Activated T-helper 2 cell treated with anti-CD3 and anti-CD28 coated beads, Interferon-gamma antibody, Interleukin-2, Interleukin-4, amounts not matched to agents 10 μg/mL and 5 μg/mL and 100 μg/mL, durations not matched to agents 14 hours and 24 hours and 36 hours (primary cell): ENCODE results near the gene DYDC2. TPM values are rescaled to one million over a fixed set of nuclear protein-coding genes. Genes with fewer than 3 reads are reported as not detected.

Experiments used
- DNase-seq: peaks from one replicate; pipeline ENCODE4 v3.0.0; 2021; ENCODE audit warnings: low spot score
- H3K27ac Mint-ChIP-seq: one replicate; pipeline ENCODE4 v1.8.0; 2021; ENCODE audit warnings: mixed read lengths
- H3K27me3 Mint-ChIP-seq: one replicate; pipeline ENCODE4 v1.8.0; 2021; ENCODE audit warnings: low read depth, mixed read lengths
- H3K36me3 Mint-ChIP-seq: one replicate; pipeline ENCODE4 v1.8.0; 2021; ENCODE audit warnings: low read depth, mixed read lengths
- H3K4me1 Mint-ChIP-seq: one replicate; pipeline ENCODE4 v1.8.0; 2021; ENCODE audit warnings: low read depth, mixed read lengths
- H3K4me3 Mint-ChIP-seq: one replicate; pipeline ENCODE4 v1.8.0; 2021; ENCODE audit warnings: low read depth, mild to moderate bottlenecking, moderate library complexity, mixed read lengths
- H3K9me3 Mint-ChIP-seq: one replicate; pipeline ENCODE4 v1.8.0; 2021; ENCODE audit warnings: mixed read lengths
- intact Hi-C: fragments of 100-400 bp; cut with micrococcal nuclease; formaldehyde crosslinking; loops from one replicate; pipeline ENCODE4 v1.15.1; 2023
- total RNA-seq: library from RNA; stranded (reverse); gene quantifications from 2 replicates; pipeline ENCODE4 v1.2.3, GENCODE V29; 2022

DYDC2 gene
- total RNA-seq, 1 donor from 2014 or later: not detected

DNA sequence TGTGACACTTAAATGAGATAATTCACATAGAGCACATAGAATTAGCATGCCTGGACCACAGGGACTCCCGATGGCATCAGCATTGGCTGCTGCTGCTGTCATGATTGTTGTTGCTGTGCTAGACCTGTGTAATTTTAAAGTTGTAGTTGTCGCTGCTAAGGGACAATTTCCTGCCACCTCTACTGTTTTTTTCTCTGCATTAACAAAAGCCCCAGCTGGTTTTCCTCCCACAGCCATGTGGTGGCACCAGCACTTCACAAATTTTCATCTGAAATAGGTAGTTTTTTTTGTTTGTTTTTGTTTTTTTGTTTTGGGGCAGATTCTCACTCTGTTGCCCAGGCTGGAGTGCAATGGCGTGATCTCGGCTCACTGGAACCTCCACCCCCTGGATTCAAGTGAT lies 26.4 kb downstream of the DYDC2 start:
- peaks cover 16% of the 10 kb centered on the region for H3K4me1 Mint-ChIP-seq
- no peak overlapping the region for H3K4me3 Mint-ChIP-seq
- H3K27ac Mint-ChIP-seq: no peak overlapping the region
- peaks cover 13% of the 10 kb centered on the region for H3K27me3 Mint-ChIP-seq
- intact Hi-C loops: loop anchor here (1.0 to 10.0 kb wide), 6 partner anchors 60 to 564 kb away; partner anchors contain the start of gene SH2D4B
- no peaks in the 10 kb centered on the region for H3K9me3 Mint-ChIP-seq
- no peaks in the 10 kb centered on the region for H3K36me3 Mint-ChIP-seq
- peak; percentile 22 for DNase-seq

DNA sequence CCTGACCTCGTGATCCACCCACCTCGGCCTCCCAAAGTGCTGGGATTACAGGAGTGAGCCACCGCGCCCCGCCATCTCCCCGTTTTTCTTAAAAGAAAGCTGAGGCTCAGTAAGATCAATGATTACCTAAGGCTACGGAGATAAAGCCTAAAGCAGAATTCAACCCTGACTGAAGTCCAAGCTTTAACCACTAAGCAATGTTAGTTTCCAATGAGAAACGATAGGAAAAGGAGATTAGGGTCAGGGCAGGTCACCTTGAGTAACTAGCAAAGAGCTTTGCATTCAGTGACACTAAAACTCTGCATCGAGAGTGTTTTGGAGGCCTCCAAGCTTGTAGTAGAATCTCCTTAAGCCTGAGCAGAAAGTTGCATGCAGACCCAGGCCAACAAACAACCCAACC lies 34.2 kb downstream of the DYDC2 start:
- H3K27ac Mint-ChIP-seq: no peak overlapping the region
- no peak for DNase-seq
- no peak overlapping the region for H3K4me3 Mint-ChIP-seq
- H3K9me3 Mint-ChIP-seq: no peaks in the 10 kb centered on the region
- intact Hi-C loops: no loop called here
- no peaks in the 10 kb centered on the region for H3K4me1 Mint-ChIP-seq
- no peaks in the 10 kb centered on the region for H3K36me3 Mint-ChIP-seq
- H3K27me3 Mint-ChIP-seq: peaks cover 10% of the 10 kb centered on the region

- Mint-ChIP-seq H3K27me3 (peaks cover 12% of the 10 kb centered on the region), H3K27ac (no peak overlapping the region), H3K9me3 (no peaks in the 10 kb centered on the region), H3K4me1 (no peaks in the 10 kb centered on the region), H3K36me3 (no peaks in the 10 kb centered on the region), H3K4me3 (no peak overlapping the region)
- no peak for DNase-seq
- intact Hi-C loops: no loop called here
Measured at GRCh38 chr10:80392250-80392649, 35.7 kb downstream of the DYDC2 start.

GRCh38 chr10:80394358-80394916 lies 37.9 kb downstream of the DYDC2 start:
- H3K36me3 Mint-ChIP-seq: no peaks in the 10 kb centered on the region
- DNase-seq: no peak
- H3K9me3 Mint-ChIP-seq: no peaks in the 10 kb centered on the region
- intact Hi-C loops: no loop called here
- H3K27me3 Mint-ChIP-seq: peaks cover 12% of the 10 kb centered on the region
- H3K4me3 Mint-ChIP-seq: no peak overlapping the region
- no peaks in the 10 kb centered on the region for H3K4me1 Mint-ChIP-seq
- H3K27ac Mint-ChIP-seq: no peak overlapping the region

- no peaks in the 10 kb centered on the region for H3K4me1 Mint-ChIP-seq
Measured at GRCh38 chr10:80397014-80397413, 40.4 kb downstream of the DYDC2 start.

GRCh38 chr10:80400136-80400804 lies 43.7 kb downstream of the DYDC2 start:
- intact Hi-C loops: no loop called here
- no peak for DNase-seq
- Mint-ChIP-seq H3K4me3 (no peak overlapping the region), H3K27me3 (peaks cover 15% of the 10 kb centered on the region), H3K4me1 (no peaks in the 10 kb centered on the region), H3K9me3 (no peaks in the 10 kb centered on the region), H3K27ac (no peak overlapping the region), H3K36me3 (no peaks in the 10 kb centered on the region)

More at GRCh38 chr10:80397014-80397413, 40.4 kb downstream of the DYDC2 start:
- no peak overlapping the region for H3K27ac Mint-ChIP-seq
- H3K4me3 Mint-ChIP-seq: no peak overlapping the region
- no peaks in the 10 kb centered on the region for H3K36me3 Mint-ChIP-seq
- H3K9me3 Mint-ChIP-seq: no peaks in the 10 kb centered on the region
- intact Hi-C loops: no loop called here
- H3K27me3 Mint-ChIP-seq: peaks cover 11% of the 10 kb centered on the region
- DNase-seq: no peak

- Mint-ChIP-seq H3K4me3 (no peak overlapping the region), H3K9me3 (no peaks in the 10 kb centered on the region), H3K36me3 (no peaks in the 10 kb centered on the region), H3K27me3 (peaks cover 28% of the 10 kb centered on the region), H3K4me1 (peaks cover 12% of the 10 kb centered on the region), H3K27ac (no peak overlapping the region)
- DNase-seq: no peak
- intact Hi-C loops: no loop called here
Measured at GRCh38 chr10:80405035-80405434, 48.5 kb downstream of the DYDC2 start.

DNA sequence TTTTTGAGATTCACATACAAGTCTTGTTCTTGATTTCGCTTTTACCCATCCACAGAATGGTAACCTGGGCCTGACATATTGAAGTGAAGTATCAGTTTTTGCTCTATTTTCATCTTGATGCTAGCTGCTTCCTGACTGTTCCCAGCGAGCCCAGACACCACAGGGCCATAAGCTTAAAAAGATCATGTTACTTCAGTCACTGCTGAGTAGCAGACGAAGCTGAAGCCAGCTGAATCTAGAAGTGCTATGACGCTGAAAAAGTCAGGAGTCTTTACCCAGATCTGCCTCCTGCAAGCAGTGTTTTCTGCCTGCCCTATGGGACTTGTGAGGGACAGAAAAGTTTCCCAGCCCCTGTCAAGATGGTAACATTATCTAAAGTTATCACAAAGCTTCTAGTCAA lies 49.0 kb downstream of the DYDC2 start:
- DNase-seq: no peak
- Mint-ChIP-seq H3K27ac (no peak overlapping the region), H3K4me1 (peaks cover 14% of the 10 kb centered on the region), H3K36me3 (no peaks in the 10 kb centered on the region), H3K27me3 (peaks cover 28% of the 10 kb centered on the region), H3K9me3 (no peaks in the 10 kb centered on the region), H3K4me3 (no peak overlapping the region)
- intact Hi-C loops: no loop called here

GRCh38 chr10:80406204-80406603 lies 49.6 kb downstream of the DYDC2 start:
- intact Hi-C loops: no loop called here
- Mint-ChIP-seq H3K4me1 (peaks cover 19% of the 10 kb centered on the region), H3K9me3 (no peaks in the 10 kb centered on the region), H3K4me3 (no peak overlapping the region), H3K36me3 (no peaks in the 10 kb centered on the region), H3K27ac (no peak overlapping the region), H3K27me3 (peaks cover 28% of the 10 kb centered on the region)
- DNase-seq: no peak

DNA sequence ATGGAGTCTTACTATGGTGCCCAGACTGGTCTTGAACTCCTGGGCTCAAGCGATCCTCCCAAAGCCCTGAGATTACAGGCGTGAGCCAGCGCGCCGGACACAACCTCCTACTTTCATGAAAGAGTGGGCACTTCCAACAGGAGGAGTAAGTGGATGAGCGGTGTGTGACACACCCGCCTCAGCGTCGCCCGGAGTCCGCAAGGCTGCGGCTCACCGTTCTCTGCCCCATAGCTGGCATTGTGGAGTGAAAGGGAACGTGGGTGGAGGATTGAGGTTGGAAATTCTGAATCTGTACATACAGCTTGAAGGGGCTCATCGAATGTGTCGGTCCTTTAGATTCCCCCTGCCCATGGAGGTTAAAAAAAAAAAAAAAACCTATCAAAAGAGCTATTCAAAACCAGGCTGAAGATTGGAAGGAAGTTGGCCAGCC lies 51.2 kb downstream of the DYDC2 start:
- Mint-ChIP-seq H3K4me1 (peaks cover 28% of the 10 kb centered on the region), H3K27me3 (peaks cover 25% of the 10 kb centered on the region), H3K27ac (peak overlapping the region; percentile 95), H3K36me3 (no peaks in the 10 kb centered on the region), H3K9me3 (no peaks in the 10 kb centered on the region), H3K4me3 (peak overlapping the region; percentile 91)
- no peak for DNase-seq
- intact Hi-C loops: no loop called here

GRCh38 chr10:80408242-80409101 lies 51.9 kb downstream of the DYDC2 start, which contains the start of gene PRXL2A:
Gene PRXL2A (plus strand): TSS chr10:80408551. CDS start chr10:80420468, 11,917 bp downstream.
- intact Hi-C loops: no loop called here
- Mint-ChIP-seq H3K9me3 (no peaks in the 10 kb centered on the region), H3K4me3 (peak within 1 kb of the TSS; percentile 91), H3K27me3 (peaks cover 25% of the 10 kb centered on the region), H3K4me1 (peaks cover 33% of the 10 kb centered on the region), H3K36me3 (no peaks in the 10 kb centered on the region), H3K27ac (peak within 1 kb of the TSS; percentile 95)
- DNase-seq: peak; percentile 75

GRCh38 chr10:80409121-80409520 lies 52.5 kb downstream of the DYDC2 start:
- Mint-ChIP-seq H3K27me3 (peaks cover 25% of the 10 kb centered on the region), H3K9me3 (no peaks in the 10 kb centered on the region), H3K27ac (peak overlapping the region; percentile 20), H3K36me3 (no peaks in the 10 kb centered on the region), H3K4me3 (peak overlapping the region; percentile 91), H3K4me1 (peaks cover 35% of the 10 kb centered on the region)
- DNase-seq: no peak
- intact Hi-C loops: no loop called here

GRCh38 chr10:80410122-80410521 lies 53.5 kb downstream of the DYDC2 start:
- Mint-ChIP-seq H3K27me3 (peaks cover 21% of the 10 kb centered on the region), H3K4me1 (peaks cover 35% of the 10 kb centered on the region), H3K9me3 (no peaks in the 10 kb centered on the region), H3K27ac (no peak overlapping the region), H3K36me3 (no peaks in the 10 kb centered on the region), H3K4me3 (peak overlapping the region; percentile 43)
- intact Hi-C loops: loop anchor here (5.0 kb wide), 1 partner anchor 33 kb away; no protein-coding TSS in a partner anchor
- DNase-seq: no peak
